ENCODE data around the gene TMCC2. TPM values are rescaled to one million over a fixed set of nuclear protein-coding genes. Genes with fewer than 3 reads are reported as not detected.

TMCC2 gene
- total and polyA plus RNA-seq, 2 of the 4 experiments (the other 2 are of a cell fraction): 2.0 to 4.2 TPM

DNA sequence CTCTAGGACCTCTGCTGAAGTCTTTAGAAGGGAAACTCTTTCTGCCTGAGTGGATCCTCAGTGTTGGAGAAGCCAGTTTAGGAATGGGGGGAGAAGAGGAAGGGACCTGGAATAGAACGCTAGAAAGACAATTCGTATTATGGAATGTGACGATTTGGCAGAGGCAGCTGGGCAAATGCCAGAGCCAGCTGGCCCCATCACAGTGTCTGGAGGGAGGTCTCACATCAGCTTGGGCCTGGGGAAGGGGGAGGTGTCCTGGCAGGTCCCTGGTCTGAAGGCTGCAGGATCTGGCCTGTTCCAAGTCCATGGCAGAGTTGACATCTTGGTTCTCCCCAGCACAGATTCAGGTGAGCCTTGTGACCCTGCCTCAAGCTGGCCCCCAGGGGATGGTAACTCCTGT lies 11.3 kb downstream of the TMCC2 start:
- intact Hi-C loops (cut with micrococcal nuclease) (no loop called here), in situ Hi-C loops (cut with MboI; ENCODE audit: low sequenced_read_pairs) (no loop called here), dilution Hi-C loops (cut with HindIII; ENCODE audit: low sequenced_read_pairs, unreplicated experiment) (no loop called here)
- H2BK120ac ChIP-seq (ENCODE audit: low read depth, low read length): no peak overlapping the region
- no peak overlapping the region for H3K23ac ChIP-seq (ENCODE audit: low read depth, low read length)
- H3K36me3 ChIP-seq (ENCODE audit: control insufficient read depth, insufficient read depth, low read length): 0 out of 2 replicates have a peak, but pooled peaks cover 2% of the 10 kb centered on the region
- H3K9me3 ChIP-seq (ENCODE audit: control insufficient read depth, insufficient read depth, low read length): no peaks in the 10 kb centered on the region
- no peak overlapping the region for H3K14ac ChIP-seq (replicated peaks; ENCODE audit: low read depth, low read length)
- no peaks in the 10 kb centered on the region for H3K27me3 ChIP-seq (ENCODE audit: control insufficient read depth, insufficient read depth, low read length)
- CTCF ChIA-PET: interaction anchor here (2.5 kb wide), 1 partner anchor 17 kb away, joined by 7 read pairs; no protein-coding TSS in a partner anchor
- peaks cover 4% of the 10 kb centered on the region; the same call in 1 of the 2 replicates for H3K9me1 ChIP-seq (ENCODE audit: insufficient read depth, low read length)
- H3K4me3 ChIP-seq (ENCODE audit: insufficient read depth, low read depth, low read length): no peak overlapping the region
- no peak for DNase-seq
- no TSS peak for BruUV-seq (replicated peaks)
- no peak overlapping the region for H2AK5ac ChIP-seq (ENCODE audit: low read depth, low read length)
- peaks cover 8% of the 10 kb centered on the region for H3K4me1 ChIP-seq (ENCODE audit: control insufficient read depth, insufficient read depth, low read length)
- 46% methylated on average over 2 of the region's 3 CpGs; no CpG with 5 or more reads in 1 of the 2 experiments for WGBS, 2 experiments (ENCODE audit: extremely low coverage in 2 of 2, insufficient read length in 1 of 2)
- no peak overlapping the region for H4K91ac ChIP-seq (ENCODE audit: insufficient read depth, low read depth, low read length)
- no peak overlapping the region for H3K4me2 ChIP-seq (ENCODE audit: low read depth, low read length)
- no peak overlapping the region; the same call in 1 of the 2 replicates for H3K4ac ChIP-seq (ENCODE audit: low read depth, low read length)
- no peak overlapping the region for H3K27ac ChIP-seq (ENCODE audit: insufficient read depth, low read length)
- no peak for ATAC-seq (ENCODE audit: low read depth)
- H3K79me1 ChIP-seq (ENCODE audit: low read depth in 1 of 2, low read length in 2 of 2): no peaks in the 10 kb centered on the region; a peak in 1 of 4 replicates
- no peak overlapping the region for H3K18ac ChIP-seq (ENCODE audit: low read depth, low read length)
- TF ChIP-seq RFX5 (IDR thresholded peaks at IDR 0.05; ENCODE audit: low read depth, low read length) (no peak), POLR2A (IDR thresholded peaks at IDR 0.05; ENCODE audit: low read depth, low read length) (no peak), RCOR1 (IDR thresholded peaks at IDR 0.05; ENCODE audit: insufficient replicate concordance, low read length) (no peak), MXI1 (IDR thresholded peaks at IDR 0.05; ENCODE audit: borderline replicate concordance, low read depth, low read length) (no peak), RAD21 (IDR thresholded peaks at IDR 0.05; ENCODE audit: low read length) (no peak), FOS (IDR thresholded peaks at IDR 0.05; ENCODE audit: low read depth, low read length) (no peak), BHLHE40 (IDR thresholded peaks at IDR 0.05; ENCODE audit: low read depth, low read length) (no peak), MAZ (IDR thresholded peaks at IDR 0.05; ENCODE audit: borderline replicate concordance, low read depth, low read length) (no peak), CEBPB (IDR thresholded peaks at IDR 0.05; ENCODE audit: low read depth, low read length) (no peak)
- TF ChIP-seq, protein P1, sequence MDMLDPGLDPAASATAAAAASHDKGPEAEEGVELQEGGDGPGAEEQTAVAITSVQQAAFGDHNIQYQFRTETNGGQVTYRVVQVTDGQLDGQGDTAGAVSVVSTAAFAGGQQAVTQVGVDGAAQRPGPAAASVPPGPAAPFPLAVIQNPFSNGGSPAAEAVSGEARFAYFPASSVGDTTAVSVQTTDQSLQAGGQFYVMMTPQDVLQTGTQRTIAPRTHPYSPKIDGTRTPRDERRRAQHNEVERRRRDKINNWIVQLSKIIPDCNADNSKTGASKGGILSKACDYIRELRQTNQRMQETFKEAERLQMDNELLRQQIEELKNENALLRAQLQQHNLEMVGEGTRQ (IDR thresholded peaks at IDR 0.05; ENCODE audit: low read depth, low read length): no peak
- TF ChIP-seq, protein P2, sequence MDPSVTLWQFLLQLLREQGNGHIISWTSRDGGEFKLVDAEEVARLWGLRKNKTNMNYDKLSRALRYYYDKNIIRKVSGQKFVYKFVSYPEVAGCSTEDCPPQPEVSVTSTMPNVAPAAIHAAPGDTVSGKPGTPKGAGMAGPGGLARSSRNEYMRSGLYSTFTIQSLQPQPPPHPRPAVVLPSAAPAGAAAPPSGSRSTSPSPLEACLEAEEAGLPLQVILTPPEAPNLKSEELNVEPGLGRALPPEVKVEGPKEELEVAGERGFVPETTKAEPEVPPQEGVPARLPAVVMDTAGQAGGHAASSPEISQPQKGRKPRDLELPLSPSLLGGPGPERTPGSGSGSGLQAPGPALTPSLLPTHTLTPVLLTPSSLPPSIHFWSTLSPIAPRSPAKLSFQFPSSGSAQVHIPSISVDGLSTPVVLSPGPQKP (IDR thresholded peaks at IDR 0.05; ENCODE audit: borderline replicate concordance, low read depth, low read length): no peak
- TF ChIP-seq, protein P3, sequence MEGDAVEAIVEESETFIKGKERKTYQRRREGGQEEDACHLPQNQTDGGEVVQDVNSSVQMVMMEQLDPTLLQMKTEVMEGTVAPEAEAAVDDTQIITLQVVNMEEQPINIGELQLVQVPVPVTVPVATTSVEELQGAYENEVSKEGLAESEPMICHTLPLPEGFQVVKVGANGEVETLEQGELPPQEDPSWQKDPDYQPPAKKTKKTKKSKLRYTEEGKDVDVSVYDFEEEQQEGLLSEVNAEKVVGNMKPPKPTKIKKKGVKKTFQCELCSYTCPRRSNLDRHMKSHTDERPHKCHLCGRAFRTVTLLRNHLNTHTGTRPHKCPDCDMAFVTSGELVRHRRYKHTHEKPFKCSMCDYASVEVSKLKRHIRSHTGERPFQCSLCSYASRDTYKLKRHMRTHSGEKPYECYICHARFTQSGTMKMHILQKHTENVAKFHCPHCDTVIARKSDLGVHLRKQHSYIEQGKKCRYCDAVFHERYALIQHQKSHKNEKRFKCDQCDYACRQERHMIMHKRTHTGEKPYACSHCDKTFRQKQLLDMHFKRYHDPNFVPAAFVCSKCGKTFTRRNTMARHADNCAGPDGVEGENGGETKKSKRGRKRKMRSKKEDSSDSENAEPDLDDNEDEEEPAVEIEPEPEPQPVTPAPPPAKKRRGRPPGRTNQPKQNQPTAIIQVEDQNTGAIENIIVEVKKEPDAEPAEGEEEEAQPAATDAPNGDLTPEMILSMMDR (conservative IDR thresholded peaks at IDR 0.05; ENCODE audit: low read depth, low read length): no peak
- H2AFZ ChIP-seq (replicated peaks; ENCODE audit: low read length, poor library complexity): no peak overlapping the region
- no peak overlapping the region for H2BK5ac ChIP-seq (ENCODE audit: low read depth, low read length, poor library complexity, severe bottlenecking)
- no peak overlapping the region for H3K56ac ChIP-seq (ENCODE audit: extremely low read depth, insufficient read depth, low read length)
- H2BK20ac ChIP-seq (ENCODE audit: low read depth, low read length): no peak overlapping the region
- H3K9ac ChIP-seq (ENCODE audit: low read depth, low read length): no peak overlapping the region
- no peak overlapping the region for H4K8ac ChIP-seq (ENCODE audit: low read depth in 2 of 2, low read length in 2 of 2)
- POLR2A ChIA-PET (ENCODE audit: unreplicated experiment): no interaction called here
- H2AK9ac ChIP-seq (replicated peaks; ENCODE audit: low read depth, low read length, poor library complexity): no peak overlapping the region
- H4K5ac ChIP-seq (ENCODE audit: low read depth, low read length): no peak overlapping the region
- H2BK15ac ChIP-seq (ENCODE audit: low read depth, low read length): no peak overlapping the region
- no peaks in the 10 kb centered on the region for H4K20me1 ChIP-seq (ENCODE audit: insufficient read depth, low read length)
